ENCODE measurements around the gene ARMC7.

The ARMC7 gene

DNA sequence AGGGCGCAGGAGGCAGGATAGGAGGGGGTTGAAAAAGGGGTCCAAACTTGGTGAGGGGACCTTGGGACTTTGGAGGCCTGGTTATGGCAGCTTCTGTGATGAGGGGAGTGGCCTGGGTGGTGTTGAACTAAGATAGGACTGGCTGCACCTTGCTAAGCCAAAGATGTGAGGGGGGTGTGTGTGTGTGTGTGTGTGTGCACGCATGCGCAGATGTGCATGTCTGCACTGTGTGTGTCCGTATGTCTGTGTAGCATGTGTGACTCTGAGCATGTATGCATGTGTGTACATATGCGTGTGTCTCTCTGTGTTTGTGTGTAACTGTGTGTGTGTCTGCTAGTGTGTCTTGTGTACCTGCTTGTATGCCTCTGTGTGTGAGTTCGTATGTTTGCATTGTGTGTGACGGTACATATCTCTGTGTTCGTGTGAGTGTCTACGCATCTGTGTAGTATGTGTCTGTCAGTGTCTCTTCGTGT lies 17.9 kb upstream of the ARMC7 start:
- in situ Hi-C loops (cut with HindIII; ENCODE audit: low sequenced_read_pairs): no loop called here
- TF ChIP-seq, protein P1, sequence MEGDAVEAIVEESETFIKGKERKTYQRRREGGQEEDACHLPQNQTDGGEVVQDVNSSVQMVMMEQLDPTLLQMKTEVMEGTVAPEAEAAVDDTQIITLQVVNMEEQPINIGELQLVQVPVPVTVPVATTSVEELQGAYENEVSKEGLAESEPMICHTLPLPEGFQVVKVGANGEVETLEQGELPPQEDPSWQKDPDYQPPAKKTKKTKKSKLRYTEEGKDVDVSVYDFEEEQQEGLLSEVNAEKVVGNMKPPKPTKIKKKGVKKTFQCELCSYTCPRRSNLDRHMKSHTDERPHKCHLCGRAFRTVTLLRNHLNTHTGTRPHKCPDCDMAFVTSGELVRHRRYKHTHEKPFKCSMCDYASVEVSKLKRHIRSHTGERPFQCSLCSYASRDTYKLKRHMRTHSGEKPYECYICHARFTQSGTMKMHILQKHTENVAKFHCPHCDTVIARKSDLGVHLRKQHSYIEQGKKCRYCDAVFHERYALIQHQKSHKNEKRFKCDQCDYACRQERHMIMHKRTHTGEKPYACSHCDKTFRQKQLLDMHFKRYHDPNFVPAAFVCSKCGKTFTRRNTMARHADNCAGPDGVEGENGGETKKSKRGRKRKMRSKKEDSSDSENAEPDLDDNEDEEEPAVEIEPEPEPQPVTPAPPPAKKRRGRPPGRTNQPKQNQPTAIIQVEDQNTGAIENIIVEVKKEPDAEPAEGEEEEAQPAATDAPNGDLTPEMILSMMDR (IDR thresholded peaks at IDR 0.05; ENCODE audit: low read depth, low read length, missing control alignments): no peak
- H3K4me3 ChIP-seq (ENCODE audit: low read depth, low read length): no peak overlapping the region
- DNase-seq (ENCODE audit: low read depth): no peak

DNA sequence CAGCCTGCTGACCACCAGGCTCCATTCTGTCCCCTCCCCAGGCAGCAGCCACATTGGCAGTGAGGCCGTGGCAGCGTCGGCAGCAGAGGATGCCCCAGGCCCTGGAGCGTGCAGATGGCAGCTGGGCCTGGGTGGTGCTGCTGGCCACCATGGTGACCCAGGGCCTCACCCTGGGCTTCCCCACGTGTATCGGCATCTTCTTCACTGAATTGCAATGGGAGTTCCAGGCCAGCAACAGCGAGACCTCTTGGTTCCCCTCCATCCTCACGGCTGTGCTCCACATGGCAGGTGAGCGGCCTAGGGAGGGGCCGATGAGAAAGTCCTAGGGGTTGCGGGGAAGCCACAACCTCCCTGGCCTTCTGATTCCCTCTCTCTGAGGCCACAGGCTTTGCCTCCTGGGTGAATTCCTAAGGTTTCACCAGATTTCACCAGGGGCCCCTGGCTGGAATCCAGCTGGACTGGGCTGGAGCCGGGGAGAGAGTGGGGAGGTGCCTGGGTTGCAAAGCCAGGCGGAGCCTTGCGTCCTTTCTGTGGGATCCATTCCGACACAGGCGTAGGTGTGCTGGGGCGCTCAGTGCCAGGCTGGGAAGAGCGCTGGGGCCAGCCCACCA lies 16.1 kb upstream of the ARMC7 start:
- in situ Hi-C loops (cut with HindIII; ENCODE audit: low sequenced_read_pairs): no loop called here
- DNase-seq (ENCODE audit: low read depth): no peak
- TF ChIP-seq, protein P1 (IDR thresholded peaks at IDR 0.05; ENCODE audit: low read depth, low read length, missing control alignments): no peak
- no peak overlapping the region for H3K4me3 ChIP-seq (ENCODE audit: low read depth, low read length)

DNA sequence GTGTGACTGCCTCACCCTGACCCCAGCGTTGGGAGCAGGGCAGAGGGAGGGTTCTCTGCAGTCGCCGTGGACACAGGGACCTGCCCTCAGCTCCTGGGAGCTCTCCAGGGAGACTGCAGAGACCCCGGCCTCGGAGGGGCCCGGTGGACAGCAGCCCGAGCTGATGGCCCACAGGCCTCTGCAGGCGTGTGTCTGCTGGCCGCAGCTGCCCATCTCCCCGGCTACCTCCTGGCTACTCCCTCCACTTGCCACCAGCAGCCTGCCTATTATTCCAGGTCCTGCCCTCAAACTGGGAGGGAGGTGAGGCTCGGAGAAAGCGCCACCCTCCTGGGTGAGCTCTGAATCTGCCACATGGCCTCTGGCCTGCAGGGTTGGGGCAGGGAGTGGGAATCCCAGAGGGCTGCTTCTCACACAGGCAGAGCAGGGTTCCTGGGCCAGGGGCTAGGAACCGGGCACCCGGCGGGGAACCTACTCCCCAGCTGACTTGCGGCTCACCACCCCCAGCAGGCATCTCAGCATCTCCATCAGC lies 14.8 kb upstream of the ARMC7 start:
- TF ChIP-seq, protein P1 (IDR thresholded peaks at IDR 0.05; ENCODE audit: low read depth, low read length, missing control alignments): no peak
- in situ Hi-C loops (cut with HindIII; ENCODE audit: low sequenced_read_pairs): no loop called here
- no peak for DNase-seq (ENCODE audit: low read depth)
- no peak overlapping the region for H3K4me3 ChIP-seq (ENCODE audit: low read depth, low read length)

DNA sequence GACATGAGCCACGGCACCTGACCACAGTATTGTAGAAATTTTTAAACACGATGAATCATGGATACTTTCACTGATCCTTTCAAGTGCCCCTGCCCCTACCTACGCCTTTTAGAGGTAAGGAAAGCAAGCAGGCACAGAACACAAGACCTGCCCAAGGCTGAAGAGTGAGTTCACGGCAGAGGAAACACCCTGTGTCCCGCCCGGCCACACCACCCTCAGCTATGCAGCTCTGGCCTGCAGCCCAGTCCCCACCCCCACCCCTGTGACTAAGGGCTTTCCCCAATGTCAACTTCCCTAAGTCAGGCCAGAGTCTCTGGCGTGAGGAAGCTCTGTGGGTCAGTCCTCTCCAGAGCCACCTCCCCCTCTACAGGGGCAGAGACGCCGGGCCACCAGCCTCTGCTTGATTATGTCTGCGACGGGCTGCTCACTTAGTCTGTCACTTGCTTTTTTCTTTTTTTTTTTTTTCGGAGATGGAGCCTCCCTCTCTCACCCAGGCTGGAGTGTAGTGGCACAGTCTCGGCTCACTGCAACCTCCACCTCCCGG lies 13.6 kb upstream of the ARMC7 start:
- in situ Hi-C loops (cut with HindIII; ENCODE audit: low sequenced_read_pairs): no loop called here
- no peak overlapping the region for H3K4me3 ChIP-seq (ENCODE audit: low read depth, low read length)
- no peak for DNase-seq (ENCODE audit: low read depth)
- TF ChIP-seq, protein P1 (IDR thresholded peaks at IDR 0.05; ENCODE audit: low read depth, low read length, missing control alignments): no peak

DNA sequence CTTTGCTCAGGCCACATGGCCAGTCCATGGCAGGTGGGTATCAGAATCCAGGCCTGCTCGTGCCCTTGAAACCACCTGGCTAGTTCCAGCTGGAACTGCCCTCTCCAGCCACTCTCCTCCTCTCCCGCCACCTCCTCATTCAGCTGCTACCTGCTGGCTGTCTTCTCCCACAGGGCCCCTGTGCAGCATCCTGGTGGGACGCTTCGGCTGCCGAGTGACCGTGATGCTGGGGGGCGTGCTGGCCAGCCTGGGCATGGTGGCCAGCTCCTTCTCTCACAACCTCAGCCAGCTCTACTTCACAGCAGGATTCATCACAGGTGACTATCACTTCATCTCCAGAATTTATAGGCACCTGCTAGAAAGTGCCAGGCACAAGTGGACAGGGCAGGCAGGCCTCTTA lies 11.9 kb upstream of the ARMC7 start:
- no peak overlapping the region for H3K4me3 ChIP-seq (ENCODE audit: low read depth, low read length)
- DNase-seq (ENCODE audit: low read depth): no peak
- TF ChIP-seq, protein P1 (IDR thresholded peaks at IDR 0.05; ENCODE audit: low read depth, low read length, missing control alignments): no peak
- in situ Hi-C loops (cut with HindIII; ENCODE audit: low sequenced_read_pairs): no loop called here

DNA sequence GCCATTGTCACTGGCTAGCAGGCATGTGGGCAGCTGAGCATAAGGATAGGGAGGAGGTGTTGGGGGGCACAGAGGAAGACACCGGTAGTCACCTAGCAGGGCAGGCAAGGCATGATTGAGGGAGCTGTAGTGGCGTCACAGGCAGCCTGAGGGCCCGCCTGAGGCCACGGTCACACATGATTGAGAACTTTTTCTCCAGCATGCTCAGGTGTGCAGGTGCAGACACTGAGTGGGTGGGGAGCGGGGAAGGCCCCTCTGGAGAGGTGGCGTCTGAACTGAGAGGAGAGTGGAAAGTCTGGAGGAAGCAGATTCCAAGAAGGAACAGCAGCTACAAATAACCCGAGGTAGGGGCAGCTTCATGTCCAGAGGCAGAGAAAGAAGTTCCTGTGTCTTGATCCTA lies 10.9 kb upstream of the ARMC7 start:
- in situ Hi-C loops (cut with HindIII; ENCODE audit: low sequenced_read_pairs): no loop called here
- DNase-seq (ENCODE audit: low read depth): no peak
- TF ChIP-seq, protein P1 (IDR thresholded peaks at IDR 0.05; ENCODE audit: low read depth, low read length, missing control alignments): no peak
- no peak overlapping the region for H3K4me3 ChIP-seq (ENCODE audit: low read depth, low read length)

All from astrocyte of the cerebellum (primary cell).